ENCODE results near the gene CPED1.

GRCh38 chr7:121061677-121062582 lies 73.4 kb downstream of the CPED1 start:
- TF ChIP-seq CTCF (IDR thresholded peaks at IDR 0.05) (no peak), POLR2A (IDR thresholded peaks at IDR 0.05) (no peak)

Measured in body of pancreas (tissue), 4 donors.